Measurements from ENCODE around the gene TMEM225B.
"Not testable (repeated sequence)": the region's sequence is repeated elsewhere in the genome, so short reads cannot be mapped to it uniquely, and the experiment has no call there.

Gene TMEM225B

GRCh38 chr7:99579956-99580777, 17.9 kb upstream of the TMEM225B start:
- DNase-seq (ENCODE audit: low read depth) = peak; percentile 23
- TF ChIP-seq CTCF (IDR thresholded peaks at IDR 0.05; ENCODE audit: insufficient read depth, low read depth, low read length, missing control alignments) = peak; percentile 28
- H3K4me3 ChIP-seq (ENCODE audit: low read depth, low read length) = peak overlapping the region; percentile 43

GRCh38 chr7:99580778-99581332, 17.2 kb upstream of the TMEM225B start:
- DNase-seq (ENCODE audit: low read depth); H3K4me3 ChIP-seq (ENCODE audit: low read depth, low read length): not testable (repeated sequence)

DNA sequence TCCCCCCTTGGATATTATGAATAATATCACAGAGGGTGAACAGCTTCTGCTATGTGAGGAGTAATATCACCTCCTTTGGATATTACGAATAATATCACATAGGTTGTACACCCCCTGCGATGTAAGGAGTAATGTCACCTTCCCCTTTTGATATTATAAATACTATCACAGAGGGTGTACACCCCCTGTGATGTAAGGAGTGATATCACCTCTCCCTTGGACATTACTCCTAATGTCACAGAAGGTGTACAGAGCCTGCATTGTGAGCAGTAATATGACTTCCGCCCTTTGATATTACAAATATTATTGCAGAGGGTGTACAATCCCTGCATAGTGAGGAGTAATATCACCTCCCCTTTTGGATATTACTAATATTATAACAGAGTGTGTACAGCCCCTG, 9.2 kb upstream of the TMEM225B start:
- TF ChIP-seq CTCF (IDR thresholded peaks at IDR 0.05; ENCODE audit: insufficient read depth, low read depth, low read length, missing control alignments) = no peak
- DNase-seq (ENCODE audit: low read depth) = no peak
- no peak overlapping the region for H3K4me3 ChIP-seq (ENCODE audit: low read depth, low read length)

DNA sequence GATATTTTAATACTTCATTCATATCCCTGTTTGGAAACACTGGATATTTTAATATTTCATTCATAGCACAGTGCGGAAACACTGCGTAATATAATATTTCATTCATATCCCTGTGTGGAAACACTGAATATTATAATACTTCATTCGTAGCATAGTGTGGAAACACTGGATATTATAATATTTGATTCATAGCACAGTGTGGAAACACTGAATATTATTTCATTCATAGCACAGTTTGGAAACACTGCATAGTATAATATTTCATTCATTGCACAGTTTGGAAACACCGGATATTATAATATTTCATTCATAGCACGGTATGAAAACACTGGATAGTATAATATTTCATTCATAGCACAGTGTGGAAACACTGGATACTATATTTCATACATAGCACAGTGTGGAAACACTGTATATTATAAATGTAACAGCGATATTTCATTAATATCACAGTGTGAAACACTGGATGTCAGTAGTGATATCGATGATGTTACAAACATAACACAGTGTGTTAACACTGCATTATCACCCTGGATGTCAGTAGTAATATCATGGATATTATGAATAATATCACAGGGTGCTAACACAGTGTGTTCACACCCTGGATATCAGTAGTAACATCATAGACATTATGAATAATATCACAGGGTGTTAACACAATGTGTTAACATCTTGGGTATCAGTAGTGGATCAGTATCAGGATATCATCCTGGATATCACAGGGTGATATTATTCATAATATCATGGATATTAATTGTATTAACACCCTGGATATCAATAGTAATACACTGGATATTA, 2.9 kb upstream of the TMEM225B start:
- TF ChIP-seq CTCF (IDR thresholded peaks at IDR 0.05; ENCODE audit: insufficient read depth, low read depth, low read length, missing control alignments) = no peak
- no peak overlapping the region for H3K4me3 ChIP-seq (ENCODE audit: low read depth, low read length)
- no peak for DNase-seq (ENCODE audit: low read depth)

GRCh38 chr7:99596408-99596955, 1.6 kb upstream of the TMEM225B start:
- H3K4me3 ChIP-seq (ENCODE audit: low read depth, low read length) = no peak overlapping the region
- no peak for DNase-seq (ENCODE audit: low read depth)
- TF ChIP-seq CTCF (IDR thresholded peaks at IDR 0.05; ENCODE audit: insufficient read depth, low read depth, low read length, missing control alignments) = no peak

GRCh38 chr7:99599836-99600235, 1.8 kb downstream of the TMEM225B start:
- H3K4me3 ChIP-seq (ENCODE audit: low read depth, low read length) = no peak overlapping the region
- no peak for TF ChIP-seq CTCF (IDR thresholded peaks at IDR 0.05; ENCODE audit: insufficient read depth, low read depth, low read length, missing control alignments)
- no peak for DNase-seq (ENCODE audit: low read depth)

Measured in GM12865 (cell line).